HEK293 (cell line): ENCODE measurements around the gene CFAP65.

Experiments
- HOXD13 ChIP-seq: sonication (generic); formaldehyde crosslinking; IDR thresholded peaks from 2 replicates; pipeline ENCODE4 v1.8.0; 2022; ENCODE audit warnings: missing genetic modification reagents, borderline replicate concordance
- ZNF138 ChIP-seq: fragments of 450-650 bp; formaldehyde crosslinking; IDR thresholded peaks from 2 replicates; pipeline ENCODE4 v1.5.1; 2016; ENCODE audit warnings: missing biosample characterization, missing genetic modification characterization, borderline replicate concordance
- TF ChIP-seq, protein P1 (sequence below): fragments of 450-650 bp; formaldehyde crosslinking; optimal IDR thresholded peaks from 2 replicates; pipeline ENCODE3; 2016; ENCODE audit warnings: missing biosample characterization, mild to moderate bottlenecking, missing genetic modification characterization
- TF ChIP-seq, protein P2 (sequence below): fragments of 450-650 bp; formaldehyde crosslinking; IDR thresholded peaks from 2 replicates; pipeline ENCODE4 v1.5.1; 2016; ENCODE audit warnings: missing biosample characterization, missing genetic modification characterization

DNA sequence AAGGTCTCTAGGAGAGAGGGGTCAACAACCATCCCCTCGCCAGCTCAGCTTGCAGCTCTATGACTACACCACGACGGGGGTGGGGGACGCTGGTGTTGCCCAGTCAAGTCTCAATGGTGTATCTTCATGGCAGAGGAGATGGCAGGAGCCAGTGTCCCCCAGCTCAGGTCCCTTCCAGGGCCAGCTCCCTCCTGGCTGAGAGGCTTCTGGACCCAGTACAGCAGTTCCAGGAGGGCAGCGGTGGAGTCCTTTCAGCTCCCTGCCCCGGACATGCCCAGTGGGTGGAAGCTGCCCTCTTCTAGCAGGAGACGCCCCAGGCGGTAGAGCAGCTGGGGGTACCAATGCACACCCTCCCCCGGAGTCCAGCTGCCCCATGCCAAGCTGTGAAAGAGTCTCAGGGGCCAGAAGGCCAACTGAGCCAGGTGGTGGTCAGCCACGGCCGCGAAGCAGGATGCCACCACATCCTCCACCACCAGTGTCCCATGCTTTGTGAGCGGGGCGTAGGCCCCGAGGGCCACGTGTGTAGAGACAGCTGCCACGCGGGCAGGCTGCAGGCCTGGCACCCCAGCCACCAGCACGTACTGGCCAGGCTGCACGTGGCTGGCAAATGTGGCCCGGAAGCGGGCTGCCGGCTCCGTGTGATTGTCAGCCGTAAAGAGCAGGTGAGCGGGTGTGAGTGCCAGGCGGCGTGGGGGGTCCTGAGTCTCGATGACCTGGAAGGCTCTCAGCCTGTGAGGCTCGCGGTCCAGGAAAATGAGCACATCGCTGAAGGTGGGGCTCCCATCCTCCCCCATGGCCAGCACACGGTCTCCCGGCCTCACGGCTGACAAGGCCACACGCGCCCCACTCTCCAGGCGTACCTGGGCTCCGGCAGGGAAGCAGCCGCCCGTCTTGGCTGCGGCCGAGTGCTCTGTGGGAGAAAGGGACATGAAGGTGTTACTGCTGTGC lies 13.9 kb upstream of the CFAP65 start:
- TF ChIP-seq, protein P1, sequence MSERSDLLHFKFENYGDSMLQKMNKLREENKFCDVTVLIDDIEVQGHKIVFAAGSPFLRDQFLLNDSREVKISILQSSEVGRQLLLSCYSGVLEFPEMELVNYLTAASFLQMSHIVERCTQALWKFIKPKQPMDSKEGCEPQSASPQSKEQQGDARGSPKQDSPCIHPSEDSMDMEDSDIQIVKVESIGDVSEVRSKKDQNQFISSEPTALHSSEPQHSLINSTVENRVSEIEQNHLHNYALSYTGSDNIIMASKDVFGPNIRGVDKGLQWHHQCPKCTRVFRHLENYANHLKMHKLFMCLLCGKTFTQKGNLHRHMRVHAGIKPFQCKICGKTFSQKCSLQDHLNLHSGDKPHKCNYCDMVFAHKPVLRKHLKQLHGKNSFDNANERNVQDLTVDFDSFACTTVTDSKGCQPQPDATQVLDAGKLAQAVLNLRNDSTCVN: no peak
- TF ChIP-seq HOXD13 (CRISPR knock-in tag) (no peak), ZNF138 (tag by site-specific recombination) (no peak)
- TF ChIP-seq, protein P2, sequence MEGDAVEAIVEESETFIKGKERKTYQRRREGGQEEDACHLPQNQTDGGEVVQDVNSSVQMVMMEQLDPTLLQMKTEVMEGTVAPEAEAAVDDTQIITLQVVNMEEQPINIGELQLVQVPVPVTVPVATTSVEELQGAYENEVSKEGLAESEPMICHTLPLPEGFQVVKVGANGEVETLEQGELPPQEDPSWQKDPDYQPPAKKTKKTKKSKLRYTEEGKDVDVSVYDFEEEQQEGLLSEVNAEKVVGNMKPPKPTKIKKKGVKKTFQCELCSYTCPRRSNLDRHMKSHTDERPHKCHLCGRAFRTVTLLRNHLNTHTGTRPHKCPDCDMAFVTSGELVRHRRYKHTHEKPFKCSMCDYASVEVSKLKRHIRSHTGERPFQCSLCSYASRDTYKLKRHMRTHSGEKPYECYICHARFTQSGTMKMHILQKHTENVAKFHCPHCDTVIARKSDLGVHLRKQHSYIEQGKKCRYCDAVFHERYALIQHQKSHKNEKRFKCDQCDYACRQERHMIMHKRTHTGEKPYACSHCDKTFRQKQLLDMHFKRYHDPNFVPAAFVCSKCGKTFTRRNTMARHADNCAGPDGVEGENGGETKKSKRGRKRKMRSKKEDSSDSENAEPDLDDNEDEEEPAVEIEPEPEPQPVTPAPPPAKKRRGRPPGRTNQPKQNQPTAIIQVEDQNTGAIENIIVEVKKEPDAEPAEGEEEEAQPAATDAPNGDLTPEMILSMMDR: no peak
